GM18511 (cell line): ENCODE results near the gene RPIA.
"Not testable (repeated sequence)": the region's sequence is repeated elsewhere in the genome, so short reads cannot be mapped to it uniquely, and the experiment has no call there.

Source experiments
- ATAC-seq: cut with Tn5 transposase; IDR thresholded peaks from one replicate; pipeline ENCODE4 v1.9.1; 2021; ENCODE audit warnings: mild to moderate bottlenecking, moderate library complexity; ENCODE audit not compliant: unreplicated experiment

Gene RPIA

GRCh38 chr2:88691339-88692183 is at the start of gene RPIA:
RPIA (plus strand) TSS chr2:88691673; CDS start chr2:88691699, 26 bp downstream.
- ATAC-seq: peak; percentile 93

GRCh38 chr2:88642278-88642677 is 49.2 kb upstream of the RPIA start:
- ATAC-seq: no peak

- not testable (repeated sequence) for ATAC-seq
Observed at GRCh38 chr2:88645291-88645882, 46.1 kb upstream of the RPIA start.

GRCh38 chr2:88651646-88652045 is 39.8 kb upstream of the RPIA start:
- no peak for ATAC-seq

GRCh38 chr2:88654714-88655113 is 36.8 kb upstream of the RPIA start:
- no peak for ATAC-seq

- ATAC-seq: no peak
Observed at GRCh38 chr2:88656690-88657089, 34.8 kb upstream of the RPIA start.

- ATAC-seq: no peak
Observed at GRCh38 chr2:88657131-88657530, 34.3 kb upstream of the RPIA start.

- no peak for ATAC-seq
Observed at GRCh38 chr2:88658326-88658725, 33.1 kb upstream of the RPIA start.

- no peak for ATAC-seq
Observed at GRCh38 chr2:88658881-88659537, 32.5 kb upstream of the RPIA start.

- no peak for ATAC-seq
Observed at GRCh38 chr2:88659538-88659915, 31.9 kb upstream of the RPIA start.

- no peak for ATAC-seq
Observed at GRCh38 chr2:88660622-88661021, 30.9 kb upstream of the RPIA start.

GRCh38 chr2:88666576-88666975 is 24.9 kb upstream of the RPIA start:
- no peak for ATAC-seq

GRCh38 chr2:88667219-88667618 is 24.3 kb upstream of the RPIA start:
- ATAC-seq: no peak

- no peak for ATAC-seq
Observed at GRCh38 chr2:88668862-88669261, 22.6 kb upstream of the RPIA start.

- ATAC-seq: peak; percentile 87
Observed at GRCh38 chr2:88669482-88670214, 21.8 kb upstream of the RPIA start.

GRCh38 chr2:88671786-88672427 is 19.6 kb upstream of the RPIA start:
- ATAC-seq: no peak

GRCh38 chr2:88673363-88673762 is 18.1 kb upstream of the RPIA start:
- no peak for ATAC-seq

GRCh38 chr2:88680266-88680902 is 11.1 kb upstream of the RPIA start:
- no peak for ATAC-seq

- no peak for ATAC-seq
Observed at GRCh38 chr2:88680916-88681315, 10.6 kb upstream of the RPIA start.
